Liver (tissue), 3 donors: ENCODE data around the gene KIAA1217.

Source experiments
- NR2F2 ChIP-seq: IDR thresholded peaks from 2 replicates; pipeline ENCODE4 v1.6.1; 2016; ENCODE audit warnings: antibody characterized with exemption
- YY1 ChIP-seq: IDR thresholded peaks from 2 replicates; pipeline ENCODE4 v1.6.1; 2016; ENCODE audit warnings: antibody characterized with exemption, mild to moderate bottlenecking
- TF ChIP-seq, protein P1 (sequence below): IDR thresholded peaks from 2 replicates; pipeline ENCODE4 v1.6.1; 2016; ENCODE audit warnings: antibody characterized with exemption
- TF ChIP-seq, protein P2 (sequence below): fragments of 150-350 bp; IDR thresholded peaks from 2 replicates; pipeline ENCODE4 v1.5.1; 2017; ENCODE audit warnings: improper control_type of control experiment, low read depth, low read length; ENCODE audit not compliant: missing input control
- TF ChIP-seq, protein P3 (sequence below): IDR thresholded peaks from 2 replicates; pipeline ENCODE4 v1.6.1; 2016; ENCODE audit warnings: antibody characterized with exemption, mild to moderate bottlenecking
- donor health status: healthy.
- donor health status: healthy.

DNA sequence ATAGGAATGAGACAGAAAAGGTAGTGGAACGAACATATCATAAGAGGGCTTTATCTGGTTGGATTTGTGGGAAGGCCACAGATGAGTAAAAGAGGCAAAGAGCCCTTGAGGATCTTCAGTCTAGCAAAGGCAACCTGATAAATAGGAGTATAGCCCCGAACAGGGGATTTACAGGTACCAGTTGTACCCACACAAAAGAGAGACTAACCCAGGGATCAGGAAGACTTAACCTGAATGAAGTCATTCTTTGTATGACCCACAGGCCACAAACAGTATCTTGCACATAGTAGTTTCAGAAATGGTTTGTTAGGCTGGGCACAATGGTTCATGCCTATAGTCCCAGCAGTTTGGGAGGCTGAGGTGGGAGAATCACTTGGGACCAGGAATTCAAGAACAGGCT lies 306.5 kb downstream of the KIAA1217 start:
- TF ChIP-seq, protein P1, sequence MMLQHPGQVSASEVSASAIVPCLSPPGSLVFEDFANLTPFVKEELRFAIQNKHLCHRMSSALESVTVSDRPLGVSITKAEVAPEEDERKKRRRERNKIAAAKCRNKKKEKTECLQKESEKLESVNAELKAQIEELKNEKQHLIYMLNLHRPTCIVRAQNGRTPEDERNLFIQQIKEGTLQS, result no peak
- TF ChIP-seq YY1, result no peak
- TF ChIP-seq, protein P2, sequence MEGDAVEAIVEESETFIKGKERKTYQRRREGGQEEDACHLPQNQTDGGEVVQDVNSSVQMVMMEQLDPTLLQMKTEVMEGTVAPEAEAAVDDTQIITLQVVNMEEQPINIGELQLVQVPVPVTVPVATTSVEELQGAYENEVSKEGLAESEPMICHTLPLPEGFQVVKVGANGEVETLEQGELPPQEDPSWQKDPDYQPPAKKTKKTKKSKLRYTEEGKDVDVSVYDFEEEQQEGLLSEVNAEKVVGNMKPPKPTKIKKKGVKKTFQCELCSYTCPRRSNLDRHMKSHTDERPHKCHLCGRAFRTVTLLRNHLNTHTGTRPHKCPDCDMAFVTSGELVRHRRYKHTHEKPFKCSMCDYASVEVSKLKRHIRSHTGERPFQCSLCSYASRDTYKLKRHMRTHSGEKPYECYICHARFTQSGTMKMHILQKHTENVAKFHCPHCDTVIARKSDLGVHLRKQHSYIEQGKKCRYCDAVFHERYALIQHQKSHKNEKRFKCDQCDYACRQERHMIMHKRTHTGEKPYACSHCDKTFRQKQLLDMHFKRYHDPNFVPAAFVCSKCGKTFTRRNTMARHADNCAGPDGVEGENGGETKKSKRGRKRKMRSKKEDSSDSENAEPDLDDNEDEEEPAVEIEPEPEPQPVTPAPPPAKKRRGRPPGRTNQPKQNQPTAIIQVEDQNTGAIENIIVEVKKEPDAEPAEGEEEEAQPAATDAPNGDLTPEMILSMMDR, result no peak
- TF ChIP-seq, protein P3, sequence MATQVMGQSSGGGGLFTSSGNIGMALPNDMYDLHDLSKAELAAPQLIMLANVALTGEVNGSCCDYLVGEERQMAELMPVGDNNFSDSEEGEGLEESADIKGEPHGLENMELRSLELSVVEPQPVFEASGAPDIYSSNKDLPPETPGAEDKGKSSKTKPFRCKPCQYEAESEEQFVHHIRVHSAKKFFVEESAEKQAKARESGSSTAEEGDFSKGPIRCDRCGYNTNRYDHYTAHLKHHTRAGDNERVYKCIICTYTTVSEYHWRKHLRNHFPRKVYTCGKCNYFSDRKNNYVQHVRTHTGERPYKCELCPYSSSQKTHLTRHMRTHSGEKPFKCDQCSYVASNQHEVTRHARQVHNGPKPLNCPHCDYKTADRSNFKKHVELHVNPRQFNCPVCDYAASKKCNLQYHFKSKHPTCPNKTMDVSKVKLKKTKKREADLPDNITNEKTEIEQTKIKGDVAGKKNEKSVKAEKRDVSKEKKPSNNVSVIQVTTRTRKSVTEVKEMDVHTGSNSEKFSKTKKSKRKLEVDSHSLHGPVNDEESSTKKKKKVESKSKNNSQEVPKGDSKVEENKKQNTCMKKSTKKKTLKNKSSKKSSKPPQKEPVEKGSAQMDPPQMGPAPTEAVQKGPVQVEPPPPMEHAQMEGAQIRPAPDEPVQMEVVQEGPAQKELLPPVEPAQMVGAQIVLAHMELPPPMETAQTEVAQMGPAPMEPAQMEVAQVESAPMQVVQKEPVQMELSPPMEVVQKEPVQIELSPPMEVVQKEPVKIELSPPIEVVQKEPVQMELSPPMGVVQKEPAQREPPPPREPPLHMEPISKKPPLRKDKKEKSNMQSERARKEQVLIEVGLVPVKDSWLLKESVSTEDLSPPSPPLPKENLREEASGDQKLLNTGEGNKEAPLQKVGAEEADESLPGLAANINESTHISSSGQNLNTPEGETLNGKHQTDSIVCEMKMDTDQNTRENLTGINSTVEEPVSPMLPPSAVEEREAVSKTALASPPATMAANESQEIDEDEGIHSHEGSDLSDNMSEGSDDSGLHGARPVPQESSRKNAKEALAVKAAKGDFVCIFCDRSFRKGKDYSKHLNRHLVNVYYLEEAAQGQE, result no peak
- no peak for TF ChIP-seq NR2F2
